ENCODE measurements around the gene C2CD4A. TPM values are rescaled to one million over a fixed set of nuclear protein-coding genes. Genes with fewer than 3 reads are reported as not detected.

C2CD4A gene
- total and polyA plus RNA-seq, 10 donors: 0.04 to 0.08 (median 0.06) TPM; not detected in 7

- 0 to 1% (median 0%) methylated on average over 17 to 19 of the region's 19 CpGs for WGBS, 5 donors
- no peak for DNase-seq
- intact Hi-C loops (cut with DNase I; ENCODE audit: low total_unique reads): no loop called here
Observed at GRCh38 chr15:62059816-62060112, 7.0 kb upstream of the C2CD4A start.

GRCh38 chr15:62060113-62060895 is 6.5 kb upstream of the C2CD4A start, which contains the start of gene VPS13C:
Gene VPS13C, minus strand, starts transcription at chr15:62060447. Its CDS starts 73 bp downstream, at chr15:62060374.
- intact Hi-C loops (cut with DNase I; ENCODE audit: low total_unique reads): no loop called here
- no peaks in the 10 kb centered on the region for H3K27me3 ChIP-seq (replicated peaks in 1 of 7)
- 0 to 1% (median 0%) methylated on average over 17 to 73 of the region's 73 CpGs for WGBS, 5 donors

More at GRCh38 chr15:62059816-62060112, 7.0 kb upstream of the C2CD4A start:
- H3K4me3 ChIP-seq: peak overlapping the region; percentile 74 to 99 (median 95)
- TF ChIP-seq CTCF (IDR thresholded peaks at IDR 0.05 in 8 of 11, conservative IDR thresholded peaks at IDR 0.05 in 3 of 11): no peak
- peak in 1 of 3 donors; percentile 28 for TF ChIP-seq POLR2A (IDR thresholded peaks at IDR 0.05)
- no peak for TF ChIP-seq POLR2AphosphoS5 (IDR thresholded peaks at IDR 0.05)
- H3K27ac ChIP-seq: peak overlapping the region; percentile 91 to 100 (median 98)
- no peaks in the 10 kb centered on the region for H3K9me3 ChIP-seq
- H3K27me3 ChIP-seq (replicated peaks in 1 of 7): no peaks in the 10 kb centered on the region
- peaks cover 0 to 11% (median 0%) of the 10 kb centered on the region in 6 donors for H3K36me3 ChIP-seq
- H3K4me1 ChIP-seq: peaks cover 7 to 58% (median 38%) of the 10 kb centered on the region in 6 donors

GRCh38 chr15:62060896-62061280 is 5.9 kb upstream of the C2CD4A start:
- H3K27me3 ChIP-seq (replicated peaks in 1 of 7): peaks cover 0 to 4% (median 0%) of the 10 kb centered on the region in 7 donors
- intact Hi-C loops (cut with DNase I; ENCODE audit: low total_unique reads): no loop called here
- WGBS, 5 donors: 1 to 6% (median 2%) methylated on average over 12 of the region's 12 CpGs
- TF ChIP-seq POLR2A (IDR thresholded peaks at IDR 0.05): no peak
- no peak for TF ChIP-seq CTCF (IDR thresholded peaks at IDR 0.05 in 8 of 11, conservative IDR thresholded peaks at IDR 0.05 in 3 of 11)
- TF ChIP-seq POLR2AphosphoS5 (IDR thresholded peaks at IDR 0.05): no peak
- no peaks in the 10 kb centered on the region for H3K9me3 ChIP-seq
- H3K4me1 ChIP-seq: peaks cover 7 to 47% (median 29%) of the 10 kb centered on the region in 6 donors
- no peak for DNase-seq
- H3K36me3 ChIP-seq: peaks cover 0 to 9% (median 0%) of the 10 kb centered on the region in 6 donors
- H3K4me3 ChIP-seq: peak overlapping the region; percentile 74 to 99 (median 95)
- H3K27ac ChIP-seq: peak overlapping the region; percentile 91 to 100 (median 98)

More at GRCh38 chr15:62060113-62060895, 6.5 kb upstream of the C2CD4A start, which contains the start of gene VPS13C:
- peak; percentile 88 to 97 (median 95) for TF ChIP-seq POLR2AphosphoS5 (IDR thresholded peaks at IDR 0.05)
- peak in 1 of 3 donors; percentile 76 for TF ChIP-seq POLR2A (IDR thresholded peaks at IDR 0.05)
- TF ChIP-seq CTCF (IDR thresholded peaks at IDR 0.05 in 8 of 11, conservative IDR thresholded peaks at IDR 0.05 in 3 of 11): peak; percentile 76 to 95 (median 91)
- H3K9me3 ChIP-seq: no peaks in the 10 kb centered on the region
- DNase-seq: peak; percentile 98
- H3K27ac ChIP-seq: peak within 1 kb of the TSS; percentile 91 to 100 (median 98)
- peaks cover 0 to 11% (median 0%) of the 10 kb centered on the region in 6 donors for H3K36me3 ChIP-seq
- H3K4me1 ChIP-seq: peaks cover 7 to 53% (median 34%) of the 10 kb centered on the region in 6 donors
- peak within 1 kb of the TSS; percentile 74 to 99 (median 95) for H3K4me3 ChIP-seq
